Measurements from ENCODE around the gene HOXB2. TPM values are rescaled to one million over a fixed set of nuclear protein-coding genes. Genes with fewer than 3 reads are reported as not detected.

HOXB2 gene
- total RNA-seq, 4 donors from 2014 or later = 1.4 to 9.6 (median 4.1) TPM

- DNase-seq = no peak
- Histone ChIP-seq H3K4me1 (peaks cover 0 to 6% (median 0%) of the 10 kb centered on the region in 4 donors), H3K27me3 (no peaks in the 10 kb centered on the region), H3K36me3 (no peaks in the 10 kb centered on the region), H3K9me3 (no peaks in the 10 kb centered on the region), H3K4me3 (no peak overlapping the region), H3K27ac (no peak overlapping the region)
- TF ChIP-seq POLR2A (IDR thresholded peaks at IDR 0.05) (no peak), CTCF (IDR thresholded peaks at IDR 0.05) (no peak)
Measured at GRCh38 chr17:48522031-48522653, 22.8 kb downstream of the HOXB2 start.

- no peak overlapping the region for H3K27ac ChIP-seq
- DNase-seq = no peak
- H3K4me1 ChIP-seq = no peaks in the 10 kb centered on the region
- H3K9me3 ChIP-seq = no peaks in the 10 kb centered on the region
- TF ChIP-seq POLR2A (IDR thresholded peaks at IDR 0.05) (no peak), CTCF (IDR thresholded peaks at IDR 0.05) (no peak)
- no peaks in the 10 kb centered on the region for H3K27me3 ChIP-seq
- no peak overlapping the region for H3K4me3 ChIP-seq
- no peaks in the 10 kb centered on the region for H3K36me3 ChIP-seq
Measured at GRCh38 chr17:48520631-48521079, 24.3 kb downstream of the HOXB2 start.

DNA sequence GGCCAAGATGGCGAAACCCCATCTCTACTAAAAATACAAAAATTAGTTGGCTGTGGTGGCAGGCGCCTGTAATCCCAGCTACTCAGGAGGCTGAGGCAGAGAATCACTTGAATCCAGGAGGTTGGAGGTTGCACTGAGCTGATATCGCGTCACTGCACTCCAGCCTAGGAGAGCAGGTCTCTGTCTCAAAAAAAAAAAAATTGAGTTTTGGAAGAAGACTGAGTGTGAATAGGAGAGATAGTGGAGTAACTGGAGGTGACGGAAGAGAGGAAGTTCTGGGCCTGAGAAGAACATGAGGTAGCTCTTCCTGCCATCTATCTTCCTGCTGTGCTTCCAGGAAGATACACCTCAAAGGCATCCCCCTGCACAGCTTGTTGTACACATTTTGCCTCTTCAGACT is 25.5 kb downstream of the HOXB2 start:
- no peak overlapping the region for H3K27ac ChIP-seq
- H3K9me3 ChIP-seq = no peaks in the 10 kb centered on the region
- DNase-seq = no peak
- TF ChIP-seq POLR2A (IDR thresholded peaks at IDR 0.05) (no peak), CTCF (IDR thresholded peaks at IDR 0.05) (no peak)
- no peak overlapping the region for H3K4me3 ChIP-seq
- H3K4me1 ChIP-seq = no peaks in the 10 kb centered on the region
- H3K36me3 ChIP-seq = no peaks in the 10 kb centered on the region
- H3K27me3 ChIP-seq = no peaks in the 10 kb centered on the region

- H3K27me3 ChIP-seq = no peaks in the 10 kb centered on the region
- H3K36me3 ChIP-seq = no peaks in the 10 kb centered on the region
- H3K27ac ChIP-seq = no peak overlapping the region
- H3K9me3 ChIP-seq = no peaks in the 10 kb centered on the region
- DNase-seq = no peak
- peaks cover 0 to 2% (median 0%) of the 10 kb centered on the region in 4 donors for H3K4me1 ChIP-seq
- TF ChIP-seq POLR2A (IDR thresholded peaks at IDR 0.05) (no peak), CTCF (IDR thresholded peaks at IDR 0.05) (no peak)
- no peak overlapping the region for H3K4me3 ChIP-seq
Measured at GRCh38 chr17:48517478-48517877, 27.4 kb downstream of the HOXB2 start.

- TF ChIP-seq CTCF (IDR thresholded peaks at IDR 0.05) (no peak), POLR2A (IDR thresholded peaks at IDR 0.05) (no peak)
- DNase-seq = no peak
- Histone ChIP-seq H3K4me3 (no peak overlapping the region), H3K36me3 (no peaks in the 10 kb centered on the region), H3K27me3 (no peaks in the 10 kb centered on the region), H3K4me1 (peaks cover 0 to 2% (median 0%) of the 10 kb centered on the region in 4 donors), H3K9me3 (no peaks in the 10 kb centered on the region), H3K27ac (no peak overlapping the region)
Measured at GRCh38 chr17:48515925-48516900, 28.7 kb downstream of the HOXB2 start.
